ENCODE results near the gene PTCH2.
A peak's percentile ranks its signal among the peaks of the same experiment; 100 is the strongest.
"Not testable (repeated sequence)": the region's sequence is repeated elsewhere in the genome, so short reads cannot be mapped to it uniquely, and the experiment has no call there.

Gene PTCH2

GRCh38 chr1:44819608-44820327 is 23.3 kb downstream of the PTCH2 start:
- DNase-seq = peak; percentile 79

GRCh38 chr1:44819196-44819607 is 23.9 kb downstream of the PTCH2 start:
- DNase-seq = no peak

- no peak for DNase-seq
Observed at GRCh38 chr1:44817771-44818495, 25.1 kb downstream of the PTCH2 start.

GRCh38 chr1:44817307-44817706 is 25.7 kb downstream of the PTCH2 start:
- no peak for DNase-seq

GRCh38 chr1:44815926-44816325 is 27.1 kb downstream of the PTCH2 start:
- DNase-seq = not testable (repeated sequence)

GRCh38 chr1:44812822-44813543 is 30.1 kb downstream of the PTCH2 start:
- no peak for DNase-seq

GRCh38 chr1:44811234-44811633 is 31.8 kb downstream of the PTCH2 start:
- DNase-seq = no peak

GRCh38 chr1:44810762-44811105 is 32.3 kb downstream of the PTCH2 start:
- DNase-seq = not testable (repeated sequence)

GRCh38 chr1:44810101-44810761 is 32.8 kb downstream of the PTCH2 start:
- DNase-seq = peak; percentile 40

GRCh38 chr1:44808938-44809917 is 33.8 kb downstream of the PTCH2 start:
- peak; percentile 87 for DNase-seq

- DNase-seq = peak; percentile 77
Observed at GRCh38 chr1:44808063-44808937, 34.8 kb downstream of the PTCH2 start, which contains the start of gene BTBD19. BTBD19 (plus strand) TSS chr1:44808523; CDS start chr1:44808821, 298 bp downstream.

GRCh38 chr1:44807364-44808062 is 35.5 kb downstream of the PTCH2 start:
- DNase-seq = peak; percentile 79

GRCh38 chr1:44806704-44807363 is 36.2 kb downstream of the PTCH2 start, which contains the start of gene DYNLT4:
DYNLT4 (minus strand) TSS chr1:44807351; CDS start chr1:44806668, 683 bp downstream.
- no peak for DNase-seq

GRCh38 chr1:44806025-44806703 is 36.9 kb downstream of the PTCH2 start:
- DNase-seq = no peak

GRCh38 chr1:44805311-44806024 is 37.6 kb downstream of the PTCH2 start:
- no peak for DNase-seq

GRCh38 chr1:44803312-44804095 is 39.5 kb downstream of the PTCH2 start:
- DNase-seq = no peak

- DNase-seq = no peak
Observed at GRCh38 chr1:44803062-44803311, 40.1 kb downstream of the PTCH2 start.
